RPMI7951 (cell line): ENCODE data around the gene SPDYE3. TPM values are rescaled to one million over a fixed set of nuclear protein-coding genes. Genes with fewer than 3 reads are reported as not detected.
"Not testable (repeated sequence)": the region's sequence is repeated elsewhere in the genome, so short reads cannot be mapped to it uniquely, and the experiment has no call there.

Source experiments
- DNase-seq: peaks from one replicate; pipeline ENCODE4 v3.0.0-alpha.2; 2012; ENCODE audit warnings: low read depth
- total RNA-seq: library from RNA; depleted of rRNA; stranded (reverse); fragments of >200 nt; shearing (Covaris generic); gene quantifications from 2 replicates; pipeline ENCODE4 v1.2.3, GENCODE V29; 2014

Gene SPDYE3
- total RNA-seq, 1 experiment from 2014 or later = not detected

GRCh38 chr7:100287191-100287969 lies 20.1 kb upstream of the SPDYE3 start:
- DNase-seq = not testable (repeated sequence)

- not testable (repeated sequence) for DNase-seq
Measured at GRCh38 chr7:100288258-100288657, 19.2 kb upstream of the SPDYE3 start.

GRCh38 chr7:100292162-100292561 lies 15.3 kb upstream of the SPDYE3 start:
- not testable (repeated sequence) for DNase-seq

- DNase-seq = peak; percentile 18
Measured at GRCh38 chr7:100295269-100295668, 12.2 kb upstream of the SPDYE3 start.

GRCh38 chr7:100297852-100298631 lies 9.5 kb upstream of the SPDYE3 start:
- DNase-seq = not testable (repeated sequence)

GRCh38 chr7:100298632-100298895 lies 8.9 kb upstream of the SPDYE3 start:
- DNase-seq = not testable (repeated sequence)

- DNase-seq = not testable (repeated sequence)
Measured at GRCh38 chr7:100304526-100304925, 3.0 kb upstream of the SPDYE3 start.

GRCh38 chr7:100318329-100318728 lies 10.8 kb downstream of the SPDYE3 start:
- DNase-seq = not testable (repeated sequence)

- not testable (repeated sequence) for DNase-seq
Measured at GRCh38 chr7:100321648-100322047, 14.1 kb downstream of the SPDYE3 start.

GRCh38 chr7:100324194-100324593 lies 16.7 kb downstream of the SPDYE3 start:
- not testable (repeated sequence) for DNase-seq

- not testable (repeated sequence) for DNase-seq
Measured at GRCh38 chr7:100325671-100326070, 18.2 kb downstream of the SPDYE3 start.

GRCh38 chr7:100326914-100327313 lies 19.4 kb downstream of the SPDYE3 start:
- DNase-seq = not testable (repeated sequence)

- DNase-seq = peak; percentile 95
Measured at GRCh38 chr7:100335566-100336466, 28.3 kb downstream of the SPDYE3 start.

- DNase-seq = peak; percentile 81
Measured at GRCh38 chr7:100338083-100338696, 30.7 kb downstream of the SPDYE3 start.

- DNase-seq = not testable (repeated sequence)
Measured at GRCh38 chr7:100341286-100341685, 33.8 kb downstream of the SPDYE3 start.

- no peak for DNase-seq
Measured at GRCh38 chr7:100342765-100343164, 35.3 kb downstream of the SPDYE3 start.

GRCh38 chr7:100344124-100344559 lies 36.6 kb downstream of the SPDYE3 start:
- not testable (repeated sequence) for DNase-seq

GRCh38 chr7:100344560-100345287 lies 37.2 kb downstream of the SPDYE3 start:
- DNase-seq = peak; percentile 84

- peak; percentile 65 for DNase-seq
Measured at GRCh38 chr7:100345288-100345672, 37.8 kb downstream of the SPDYE3 start.

GRCh38 chr7:100346921-100347320 lies 39.4 kb downstream of the SPDYE3 start:
- DNase-seq = no peak

GRCh38 chr7:100348805-100349204 lies 41.3 kb downstream of the SPDYE3 start:
- no peak for DNase-seq
